ENCODE measurements around the gene DPYD.

Gene DPYD

DNA sequence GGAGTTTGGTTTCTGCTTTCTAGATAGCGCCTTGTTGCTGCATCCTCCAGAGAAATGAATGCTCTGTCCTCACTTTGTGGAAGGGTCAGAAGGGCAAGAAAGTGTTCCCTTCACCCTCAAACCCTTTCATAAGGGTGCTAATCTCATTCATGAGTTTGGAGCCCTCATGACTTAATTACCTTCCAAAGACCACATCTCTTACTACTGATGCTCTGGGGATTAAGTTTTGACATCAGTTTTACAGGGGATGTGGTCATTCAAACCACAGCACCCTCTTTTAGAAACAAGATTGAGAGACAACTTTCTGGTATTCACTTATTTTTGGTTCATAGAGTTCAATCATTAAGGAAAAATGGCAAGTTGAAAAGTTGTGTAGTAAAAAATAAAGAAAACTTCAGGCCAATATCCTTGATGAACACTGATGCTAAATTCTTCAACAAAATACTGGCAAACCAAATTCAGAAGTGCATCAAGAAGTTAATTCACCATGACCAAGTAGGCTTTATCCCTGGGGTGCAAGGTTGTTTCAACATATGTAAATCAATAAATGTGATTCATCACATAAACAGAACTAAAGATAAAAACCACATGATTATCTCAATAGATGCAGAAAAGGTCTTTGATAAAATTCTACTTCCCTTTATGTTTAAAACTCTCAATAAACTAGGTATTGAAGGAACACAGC is 757.1 kb downstream of the DPYD start:
- no peak overlapping the region for H3K27ac ChIP-seq
- H3K4me1 ChIP-seq = no peaks in the 10 kb centered on the region
- H3K9me3 ChIP-seq = no peaks in the 10 kb centered on the region
- H3K27me3 ChIP-seq = no peaks in the 10 kb centered on the region
- intact Hi-C loops (cut with DNase I; ENCODE audit: low total_unique reads) = no loop called here
- H3K4me3 ChIP-seq = no peak overlapping the region
- TF ChIP-seq, protein P1, sequence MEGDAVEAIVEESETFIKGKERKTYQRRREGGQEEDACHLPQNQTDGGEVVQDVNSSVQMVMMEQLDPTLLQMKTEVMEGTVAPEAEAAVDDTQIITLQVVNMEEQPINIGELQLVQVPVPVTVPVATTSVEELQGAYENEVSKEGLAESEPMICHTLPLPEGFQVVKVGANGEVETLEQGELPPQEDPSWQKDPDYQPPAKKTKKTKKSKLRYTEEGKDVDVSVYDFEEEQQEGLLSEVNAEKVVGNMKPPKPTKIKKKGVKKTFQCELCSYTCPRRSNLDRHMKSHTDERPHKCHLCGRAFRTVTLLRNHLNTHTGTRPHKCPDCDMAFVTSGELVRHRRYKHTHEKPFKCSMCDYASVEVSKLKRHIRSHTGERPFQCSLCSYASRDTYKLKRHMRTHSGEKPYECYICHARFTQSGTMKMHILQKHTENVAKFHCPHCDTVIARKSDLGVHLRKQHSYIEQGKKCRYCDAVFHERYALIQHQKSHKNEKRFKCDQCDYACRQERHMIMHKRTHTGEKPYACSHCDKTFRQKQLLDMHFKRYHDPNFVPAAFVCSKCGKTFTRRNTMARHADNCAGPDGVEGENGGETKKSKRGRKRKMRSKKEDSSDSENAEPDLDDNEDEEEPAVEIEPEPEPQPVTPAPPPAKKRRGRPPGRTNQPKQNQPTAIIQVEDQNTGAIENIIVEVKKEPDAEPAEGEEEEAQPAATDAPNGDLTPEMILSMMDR (IDR thresholded peaks at IDR 0.05) = no peak
- no peak for DNase-seq
- no peaks in the 10 kb centered on the region for H3K36me3 ChIP-seq

DNA sequence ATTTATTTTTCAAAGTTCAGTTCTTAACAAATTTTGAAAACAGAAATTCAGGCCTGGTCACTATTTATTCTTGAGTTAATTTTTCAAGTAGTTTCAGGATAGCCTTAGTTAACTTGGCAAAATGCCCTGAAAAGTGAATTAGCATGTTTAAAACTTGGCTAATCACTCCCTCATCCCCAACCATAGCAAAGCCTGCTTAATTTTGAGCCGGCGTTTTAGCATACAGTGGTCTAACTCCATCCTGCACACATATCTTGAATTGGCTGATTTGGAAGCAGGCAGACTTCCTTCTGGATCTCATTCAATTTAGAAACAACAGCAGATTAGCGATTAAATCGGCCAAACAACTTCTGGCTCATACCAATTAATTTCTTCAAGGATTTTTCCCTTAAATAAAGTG is 760.0 kb downstream of the DPYD start:
- no peak for DNase-seq
- no peaks in the 10 kb centered on the region for H3K27me3 ChIP-seq
- TF ChIP-seq, protein P1 (IDR thresholded peaks at IDR 0.05) = no peak
- H3K36me3 ChIP-seq = no peaks in the 10 kb centered on the region
- H3K4me1 ChIP-seq = no peaks in the 10 kb centered on the region
- no peaks in the 10 kb centered on the region for H3K9me3 ChIP-seq
- no peak overlapping the region for H3K27ac ChIP-seq
- intact Hi-C loops (cut with DNase I; ENCODE audit: low total_unique reads) = no loop called here
- no peak overlapping the region for H3K4me3 ChIP-seq

DNA sequence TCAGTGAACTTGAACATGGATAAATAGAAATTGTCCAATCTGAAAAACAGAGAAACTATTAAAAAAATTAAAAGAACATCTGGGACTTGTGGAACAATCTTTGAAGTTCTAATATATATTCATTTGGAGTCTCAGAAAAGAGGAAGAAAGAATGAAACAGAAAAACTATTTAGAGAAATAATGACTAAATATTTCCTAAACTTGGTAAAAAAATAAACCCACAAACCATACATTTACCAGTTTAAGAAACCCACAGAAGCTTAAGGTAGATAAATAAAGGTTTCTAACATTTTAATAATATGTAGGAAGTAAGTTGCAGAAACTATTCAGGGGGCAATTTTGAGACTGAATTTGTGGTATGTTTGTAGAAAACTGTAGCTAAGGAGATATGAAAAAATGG is 761.5 kb downstream of the DPYD start:
- TF ChIP-seq, protein P1 (IDR thresholded peaks at IDR 0.05) = no peak
- intact Hi-C loops (cut with DNase I; ENCODE audit: low total_unique reads) = no loop called here
- H3K36me3 ChIP-seq = peaks cover 0 to under 1% (median 0%) of the 10 kb centered on the region in 3 donors
- H3K27me3 ChIP-seq = no peaks in the 10 kb centered on the region
- H3K4me1 ChIP-seq = no peaks in the 10 kb centered on the region
- DNase-seq = no peak
- H3K9me3 ChIP-seq = no peaks in the 10 kb centered on the region
- H3K27ac ChIP-seq = no peak overlapping the region
- H3K4me3 ChIP-seq = no peak overlapping the region

DNA sequence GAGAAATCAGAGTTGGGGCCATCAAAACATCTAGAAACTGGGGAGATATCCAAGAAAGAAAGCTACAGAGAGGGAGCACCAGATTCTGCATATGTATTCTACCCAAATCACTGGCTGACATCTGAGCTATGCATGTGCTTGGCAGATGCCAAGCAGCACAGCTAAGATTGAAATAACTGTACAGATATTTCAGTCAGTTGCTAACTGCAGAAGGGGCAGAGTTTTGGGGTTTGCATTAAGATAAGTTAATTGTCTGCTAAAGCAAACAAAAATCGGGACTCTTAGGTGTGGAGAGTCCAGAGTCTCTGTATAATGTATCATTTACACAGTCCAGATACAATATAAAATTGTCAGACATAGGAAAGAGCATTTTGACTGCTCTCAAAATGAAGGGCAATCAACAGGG is 762.1 kb downstream of the DPYD start:
- no peaks in the 10 kb centered on the region for H3K4me1 ChIP-seq
- intact Hi-C loops (cut with DNase I; ENCODE audit: low total_unique reads) = no loop called here
- no peaks in the 10 kb centered on the region for H3K9me3 ChIP-seq
- peaks cover 0 to 4% (median 0%) of the 10 kb centered on the region in 3 donors for H3K36me3 ChIP-seq
- TF ChIP-seq, protein P1 (IDR thresholded peaks at IDR 0.05) = no peak
- DNase-seq = no peak
- H3K27me3 ChIP-seq = no peaks in the 10 kb centered on the region
- no peak overlapping the region for H3K27ac ChIP-seq
- no peak overlapping the region for H3K4me3 ChIP-seq

DNA sequence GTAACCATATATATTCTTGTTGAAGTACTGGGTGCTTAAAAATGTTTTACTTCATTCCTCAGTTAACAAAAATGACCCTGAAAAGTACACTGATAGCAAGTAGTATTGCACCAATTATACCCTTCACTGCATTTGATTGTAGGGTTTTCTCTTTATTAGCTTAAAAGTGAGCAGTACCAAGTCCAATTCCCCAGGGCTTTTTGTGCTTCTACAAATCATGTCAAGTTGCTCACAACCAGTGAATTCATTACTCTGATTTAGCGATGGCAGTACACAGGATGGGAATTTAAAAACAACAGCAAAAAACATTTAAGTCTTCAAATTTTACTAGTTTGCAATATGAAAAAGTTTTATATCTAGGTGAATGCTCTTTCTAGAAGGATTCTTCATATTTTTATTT is 762.8 kb downstream of the DPYD start:
- no peak for DNase-seq
- TF ChIP-seq, protein P1 (IDR thresholded peaks at IDR 0.05) = no peak
- H3K9me3 ChIP-seq = no peaks in the 10 kb centered on the region
- H3K27me3 ChIP-seq = no peaks in the 10 kb centered on the region
- H3K27ac ChIP-seq = no peak overlapping the region
- no peak overlapping the region for H3K4me3 ChIP-seq
- intact Hi-C loops (cut with DNase I; ENCODE audit: low total_unique reads) = no loop called here
- H3K4me1 ChIP-seq = no peaks in the 10 kb centered on the region
- peaks cover 0 to 4% (median 0%) of the 10 kb centered on the region in 3 donors for H3K36me3 ChIP-seq

DNA sequence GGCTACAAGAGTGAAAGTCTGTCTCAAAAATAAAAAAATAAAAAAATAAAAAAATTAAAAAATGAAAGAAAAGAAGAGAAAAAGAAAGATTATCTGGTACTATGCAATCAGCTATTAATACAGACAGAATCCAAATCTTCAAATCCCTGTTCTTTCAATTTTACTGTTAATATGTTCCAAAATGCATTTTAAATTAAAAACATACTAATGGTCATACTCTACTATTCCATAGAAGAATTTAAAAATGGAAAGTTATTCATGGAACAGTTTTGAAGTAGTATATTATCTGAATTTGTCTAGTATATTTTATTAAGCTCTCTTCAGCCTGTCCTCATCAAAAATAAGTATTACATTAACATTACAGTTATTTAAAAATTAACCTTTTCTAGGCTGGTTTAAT is 769.2 kb downstream of the DPYD start:
- Histone ChIP-seq H3K9me3 (no peaks in the 10 kb centered on the region), H3K4me1 (no peaks in the 10 kb centered on the region), H3K4me3 (no peak overlapping the region), H3K36me3 (peaks cover 0 to 4% (median 0%) of the 10 kb centered on the region in 3 donors), H3K27me3 (no peaks in the 10 kb centered on the region), H3K27ac (no peak overlapping the region)
- TF ChIP-seq, protein P1 (IDR thresholded peaks at IDR 0.05) = no peak
- intact Hi-C loops (cut with DNase I; ENCODE audit: low total_unique reads) = no loop called here
- no peak for DNase-seq
